Glomerular visceral epithelial cell (primary cell): ENCODE results near the gene XRRA1.
"Not testable (repeated sequence)": the region's sequence is repeated elsewhere in the genome, so short reads cannot be mapped to it uniquely, and the experiment has no call there.

ENCODE experiments used
- DNase-seq: peaks from one replicate; pipeline ENCODE4 v3.0.0-alpha.2; 2016; ENCODE audit errors: extremely low spot score

XRRA1 gene

DNA sequence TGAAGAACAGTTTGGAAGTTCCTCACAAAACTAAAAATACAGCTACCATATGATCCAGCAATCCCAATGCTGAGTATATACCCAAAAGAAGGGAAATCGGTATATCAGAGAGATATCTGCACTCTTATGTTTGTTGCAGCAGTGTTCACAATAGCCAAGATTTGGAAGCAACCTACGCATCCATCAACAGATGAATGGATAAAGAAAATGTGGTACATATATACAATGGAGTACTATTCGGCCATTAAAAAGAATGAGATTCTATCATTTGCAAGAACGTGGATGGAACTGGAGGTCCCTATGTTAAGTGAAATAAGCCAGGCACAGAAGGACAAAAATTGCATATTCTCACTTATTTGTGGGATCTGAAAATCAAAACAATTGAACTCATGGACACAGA is 46.5 kb downstream of the XRRA1 start:
- DNase-seq, result no peak

DNA sequence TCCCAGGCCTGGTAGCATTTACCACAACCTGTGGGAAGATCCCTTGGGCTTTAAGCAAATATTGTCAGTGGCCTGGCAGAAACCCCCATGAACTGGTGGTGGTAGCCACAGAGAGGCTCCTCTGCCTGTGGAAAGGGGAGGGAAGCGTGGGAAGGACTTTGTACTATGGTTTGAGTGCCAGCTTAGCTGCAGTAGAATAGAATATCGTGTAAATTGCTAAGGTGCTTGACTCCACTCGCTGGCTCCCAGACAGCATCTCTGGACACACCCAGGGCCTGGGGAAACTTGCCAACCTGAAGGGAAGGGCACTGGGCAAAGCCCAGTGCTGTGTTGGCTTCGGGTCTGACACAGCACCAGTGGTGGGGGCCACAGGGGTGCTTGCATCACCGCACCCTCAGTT is 52.6 kb downstream of the XRRA1 start:
- DNase-seq, result no peak

DNA sequence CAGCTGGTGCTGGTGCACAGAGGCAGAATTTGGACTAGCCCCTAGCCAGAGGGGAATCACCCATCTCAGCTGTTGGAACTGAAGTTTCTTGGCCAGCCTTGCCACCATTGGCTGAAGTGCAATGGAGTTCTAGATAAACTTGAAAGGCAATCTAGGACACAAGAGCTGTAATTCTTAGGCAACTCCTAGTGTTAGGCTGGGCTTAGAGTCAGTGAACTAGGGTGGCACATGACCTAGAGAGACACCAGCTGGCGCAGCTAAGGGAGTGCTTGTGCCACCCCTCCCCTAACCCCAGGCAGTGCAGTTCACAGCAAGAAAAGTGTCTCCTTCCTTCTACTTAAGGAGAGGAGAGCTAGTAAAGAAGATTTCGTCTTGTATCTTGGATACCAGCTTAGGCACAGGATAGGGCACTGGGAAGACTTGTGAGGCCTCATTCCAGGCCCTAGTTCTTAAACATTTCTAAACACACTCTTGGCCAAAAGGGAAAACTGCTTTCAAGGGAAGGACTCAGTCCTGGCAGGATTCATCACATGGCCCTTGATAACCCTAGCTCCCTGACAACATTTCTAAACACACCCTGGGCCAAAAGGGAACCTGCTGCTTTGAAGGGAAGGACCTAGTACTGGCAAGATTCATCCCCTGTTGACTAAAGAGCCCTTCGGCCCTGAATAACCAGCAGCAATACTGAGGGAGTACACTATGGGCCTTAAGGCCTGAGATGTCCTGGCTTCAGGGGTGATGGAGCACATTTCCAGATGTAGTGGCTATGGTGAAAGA is 53.4 kb downstream of the XRRA1 start:
- DNase-seq, result no peak

DNA sequence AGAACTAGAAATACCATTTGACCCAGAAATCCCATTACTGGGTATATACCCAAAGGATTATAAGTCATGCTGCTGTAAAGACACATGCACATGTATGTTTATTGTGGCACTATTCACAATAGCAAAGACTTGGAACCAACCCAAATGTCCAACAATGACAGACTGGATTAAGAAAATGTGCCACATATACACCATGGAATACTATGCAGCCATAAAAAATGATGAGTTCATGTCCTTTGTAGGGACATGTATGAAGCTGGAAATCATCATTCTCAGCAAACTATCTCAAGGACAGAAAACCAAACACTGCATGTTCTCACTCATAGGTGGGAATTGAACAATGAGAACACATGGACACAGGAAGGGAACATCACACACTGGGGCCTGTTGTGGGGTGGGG is 55.9 kb downstream of the XRRA1 start:
- not testable (repeated sequence) for DNase-seq

DNA sequence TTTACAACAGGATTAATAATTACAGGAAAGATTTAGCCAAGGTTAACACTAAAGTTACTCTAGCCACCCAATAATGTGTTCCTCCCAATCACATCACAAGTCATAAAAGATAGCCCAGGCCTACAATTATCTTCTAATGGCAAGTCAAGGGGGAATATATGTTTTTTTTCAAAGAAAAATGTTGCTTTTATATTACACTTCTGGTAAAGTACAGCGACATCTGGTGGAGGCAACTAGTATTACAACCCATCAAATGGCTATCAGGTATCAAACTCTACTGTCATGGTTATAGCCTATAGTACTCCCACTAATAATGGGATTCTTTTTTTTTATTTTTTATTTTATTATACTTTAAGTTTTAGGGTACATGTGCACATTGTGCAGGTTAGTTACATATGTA is 71.8 kb downstream of the XRRA1 start:
- DNase-seq, result no peak

DNA sequence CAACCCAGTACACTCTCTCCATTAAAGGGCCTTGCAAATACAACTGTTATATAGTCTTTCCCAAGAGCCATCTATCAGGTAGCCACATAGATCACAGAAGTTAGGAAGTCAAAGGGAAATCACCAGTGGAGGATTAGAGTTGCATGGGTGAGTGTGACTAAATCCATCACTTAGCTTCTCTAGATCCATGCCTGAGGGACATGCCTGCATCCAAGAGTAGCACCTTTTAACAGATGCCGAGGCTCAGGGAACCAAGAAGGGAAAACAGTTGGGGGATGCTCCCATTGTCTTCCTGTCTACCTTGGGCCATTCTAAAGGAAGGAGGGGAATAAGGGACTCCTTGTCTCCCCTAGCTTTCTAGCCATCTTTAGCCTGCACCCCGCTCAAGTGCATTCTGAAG is 77.9 kb downstream of the XRRA1 start:
- no peak for DNase-seq

DNA sequence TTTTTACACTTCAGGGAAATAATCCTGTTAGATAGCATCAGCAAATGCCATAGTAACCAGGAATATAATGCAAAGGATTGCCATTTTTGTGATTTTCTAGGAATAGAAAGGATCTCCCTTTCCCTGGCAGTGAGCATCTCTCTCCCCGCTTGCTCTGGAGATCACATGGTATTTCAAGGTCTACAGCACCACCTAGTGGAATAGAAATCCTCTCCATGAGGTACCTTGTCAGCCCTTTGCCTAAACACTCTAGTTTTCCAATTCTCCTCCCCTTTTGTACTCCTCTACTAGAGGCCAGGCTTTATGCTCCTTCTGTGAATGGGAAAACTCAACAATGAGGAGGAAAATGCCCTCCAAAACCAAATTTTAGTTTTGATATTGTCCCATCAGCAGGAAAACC is 78.4 kb downstream of the XRRA1 start:
- peak; percentile 45 for DNase-seq

DNA sequence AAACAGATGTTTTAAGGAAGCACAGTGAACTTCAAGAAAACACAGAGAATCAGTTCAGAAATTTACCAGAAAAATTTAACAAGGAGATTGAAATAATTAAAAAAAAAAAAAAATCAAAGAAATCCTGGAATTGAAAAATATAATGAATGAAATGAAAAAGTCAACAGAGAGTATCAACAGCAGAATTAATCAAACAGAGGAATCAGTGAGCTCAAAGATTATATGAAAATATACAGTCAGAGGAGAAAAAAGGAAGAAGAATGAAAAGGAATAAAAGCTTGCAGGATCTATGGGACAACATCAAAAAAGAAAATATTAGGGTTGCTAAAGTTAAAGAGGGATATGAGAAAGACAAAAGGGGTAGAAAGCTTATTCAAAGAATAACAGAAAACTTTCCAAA is 82.3 kb downstream of the XRRA1 start:
- DNase-seq, result no peak

DNA sequence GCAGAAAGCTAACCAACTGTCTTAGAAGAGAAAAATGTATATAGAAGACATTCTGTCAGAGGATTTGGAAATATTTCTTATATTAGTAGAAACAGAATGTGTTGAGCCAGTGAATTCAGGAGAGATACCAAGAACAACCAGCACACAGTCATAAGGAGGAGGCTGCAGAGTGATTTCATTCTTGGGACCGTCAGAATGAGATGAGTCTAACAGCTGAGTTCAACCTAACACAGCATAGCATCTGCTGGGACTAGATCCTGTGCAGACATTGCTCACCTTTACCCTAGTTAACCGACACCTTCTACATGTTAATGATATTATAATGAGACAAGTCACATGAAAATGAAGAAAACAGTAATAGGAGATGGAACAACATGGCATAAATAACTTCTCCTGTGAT is 85.5 kb downstream of the XRRA1 start:
- DNase-seq, result no peak

DNA sequence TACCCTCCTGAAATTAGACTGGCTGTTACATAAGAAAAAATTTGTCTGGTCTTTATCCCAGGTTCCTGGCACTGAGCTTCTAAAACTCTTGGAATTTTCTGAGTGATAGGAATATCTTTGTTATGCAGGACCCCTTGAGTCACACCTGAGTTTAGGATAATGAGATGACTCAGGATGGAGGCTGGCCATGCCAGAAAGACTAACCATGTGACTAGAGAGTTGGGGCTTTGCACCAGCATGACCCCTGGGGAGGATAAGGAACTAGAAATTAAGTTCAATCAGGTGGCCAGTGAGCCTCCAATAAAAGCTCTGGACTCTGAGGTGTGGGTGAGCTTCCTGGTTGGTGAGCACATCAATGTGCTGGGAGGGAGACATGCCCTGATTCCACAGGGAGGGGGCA is 88.1 kb downstream of the XRRA1 start:
- no peak for DNase-seq

DNA sequence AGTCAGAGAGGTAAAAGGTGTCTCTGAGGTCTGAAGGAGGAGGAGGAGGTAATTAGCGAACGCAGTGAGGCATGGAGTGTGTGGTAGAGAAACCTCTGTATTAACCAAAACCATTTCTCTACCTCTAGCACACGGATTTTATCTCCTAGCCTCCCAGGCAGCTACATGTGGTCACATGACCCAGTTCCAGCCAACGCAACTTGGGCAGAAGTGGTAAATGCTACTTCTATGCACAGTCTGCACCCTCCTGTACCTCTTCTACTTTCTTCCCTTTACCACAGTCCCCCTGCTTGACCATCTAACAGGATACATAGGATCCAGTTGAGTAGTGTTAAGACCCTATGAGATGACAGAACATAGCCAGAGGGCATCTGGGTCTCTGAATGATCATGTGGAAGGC is 95.7 kb downstream of the XRRA1 start:
- no peak for DNase-seq

DNA sequence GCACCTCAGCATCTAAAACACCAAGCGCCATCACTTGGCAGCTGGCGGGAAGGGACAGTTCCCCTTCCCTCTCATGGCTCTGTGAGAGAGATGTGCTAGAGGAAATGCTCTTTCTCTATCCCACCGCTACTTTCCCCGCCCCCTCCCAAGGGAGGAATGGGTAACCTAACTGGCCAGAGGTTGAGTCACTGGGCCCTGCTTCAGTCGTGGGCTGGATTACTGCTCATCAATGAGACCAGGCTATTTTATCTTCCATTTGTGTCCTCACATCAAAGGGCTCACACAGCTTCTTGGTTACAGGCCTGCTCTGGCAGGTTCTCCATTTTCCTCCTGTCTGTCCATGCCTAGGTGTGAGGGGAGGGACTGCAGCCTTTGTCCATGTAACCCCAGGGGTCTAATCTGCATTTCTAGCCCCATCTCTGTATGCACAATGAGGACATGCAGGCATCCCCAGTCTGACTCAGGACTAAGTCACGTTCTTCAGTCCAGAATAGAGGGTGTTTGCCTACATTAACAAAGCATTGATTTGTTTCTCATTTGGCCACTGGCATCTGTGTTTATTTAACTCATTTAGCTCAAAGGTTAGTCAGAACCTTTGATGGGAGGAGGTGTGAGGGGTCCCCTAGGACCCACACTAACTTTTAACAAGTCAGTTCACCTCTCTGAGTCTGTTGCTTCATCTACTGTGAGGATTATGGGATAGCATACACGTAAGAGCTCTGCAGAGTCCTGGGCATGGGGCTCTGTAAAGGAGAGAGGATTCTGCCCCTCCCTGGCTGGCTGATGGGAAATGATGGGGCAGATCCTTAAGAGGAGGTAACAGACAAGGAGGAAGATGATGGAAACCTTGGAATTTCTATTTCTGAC is 99.1 kb downstream of the XRRA1 start:
- peak; percentile 28 for DNase-seq

DNA sequence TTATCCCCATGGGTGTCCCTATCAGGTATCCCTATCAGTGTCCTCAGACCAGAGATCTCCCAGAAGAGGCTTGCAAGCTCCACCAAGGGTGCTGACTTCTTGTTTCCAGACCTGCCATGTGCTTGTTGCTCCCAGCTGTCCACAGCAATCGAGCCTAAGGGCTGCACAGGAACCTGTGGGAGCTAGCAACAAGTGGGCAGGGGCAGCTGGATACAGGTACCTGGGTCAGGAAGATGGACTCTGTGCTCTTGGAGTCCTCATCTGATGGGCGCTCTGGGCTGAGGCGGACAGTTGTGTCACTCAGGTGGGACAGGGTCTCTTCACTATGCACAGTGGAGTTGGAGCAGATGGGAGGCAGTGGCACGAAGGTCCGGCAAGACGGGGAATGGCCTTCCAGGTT is 101.0 kb downstream of the XRRA1 start:
- DNase-seq, result no peak

DNA sequence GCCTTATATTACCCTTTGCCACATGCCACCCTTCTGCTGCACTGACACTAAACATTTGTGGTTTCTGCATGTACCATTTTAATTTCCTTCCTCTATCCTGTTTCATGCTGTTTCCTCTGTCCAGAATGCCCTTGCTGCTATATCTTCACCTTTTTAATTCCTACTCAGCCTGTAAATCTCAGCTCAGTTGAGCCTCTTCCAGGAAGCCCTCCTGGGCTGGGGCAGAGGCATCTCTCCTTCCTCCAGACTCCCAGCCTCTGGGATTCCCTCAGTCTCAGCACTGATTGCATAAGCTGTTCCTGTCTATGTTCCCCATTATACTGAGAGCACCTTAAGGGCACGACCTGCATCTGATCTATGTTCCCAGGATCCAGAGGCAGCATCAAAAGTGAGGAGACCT is 101.5 kb downstream of the XRRA1 start:
- no peak for DNase-seq

DNA sequence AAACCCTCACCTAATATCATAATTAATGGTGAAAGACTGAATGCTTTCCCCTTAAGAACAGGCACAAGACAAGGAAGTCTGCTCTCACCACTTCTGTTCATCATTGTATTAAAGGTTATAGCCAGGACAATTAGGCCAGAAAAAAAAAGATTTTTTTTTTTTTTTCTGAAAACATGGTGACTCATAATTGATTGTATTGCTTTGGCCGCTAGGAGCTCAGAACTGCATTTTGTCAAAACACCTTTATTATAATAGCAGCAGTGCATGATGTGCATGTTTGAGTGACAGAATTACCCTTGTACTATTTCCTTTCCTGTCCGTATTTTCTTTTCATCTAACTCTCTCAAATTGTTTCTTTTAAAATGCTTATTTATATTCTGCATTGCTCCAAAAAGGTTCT is 102.1 kb downstream of the XRRA1 start:
- no peak for DNase-seq

DNA sequence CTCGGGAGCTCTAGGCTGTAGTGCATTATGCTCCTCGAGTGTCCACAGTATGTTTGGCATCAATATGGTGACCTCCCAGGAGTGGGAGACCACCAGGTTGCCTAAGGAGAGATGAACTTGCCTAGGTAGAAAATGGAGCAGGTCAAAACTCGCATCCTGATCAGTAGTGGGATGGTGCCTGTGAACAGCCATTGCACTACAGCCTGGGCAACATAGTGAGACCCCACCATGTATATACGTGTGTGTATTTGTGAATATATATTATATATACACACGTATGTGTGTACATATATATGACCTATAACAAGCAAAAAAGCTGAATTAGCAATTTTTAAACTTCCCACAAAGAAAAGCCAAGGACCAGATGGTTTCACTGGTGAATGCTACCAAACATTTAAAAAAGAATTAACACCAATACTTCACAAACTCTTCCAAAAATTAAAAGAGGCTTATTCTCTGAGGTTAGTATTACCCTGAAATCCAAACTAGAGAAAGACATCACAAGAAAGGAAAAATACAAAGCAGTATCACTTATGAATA is 102.8 kb downstream of the XRRA1 start:
- no peak for DNase-seq

DNA sequence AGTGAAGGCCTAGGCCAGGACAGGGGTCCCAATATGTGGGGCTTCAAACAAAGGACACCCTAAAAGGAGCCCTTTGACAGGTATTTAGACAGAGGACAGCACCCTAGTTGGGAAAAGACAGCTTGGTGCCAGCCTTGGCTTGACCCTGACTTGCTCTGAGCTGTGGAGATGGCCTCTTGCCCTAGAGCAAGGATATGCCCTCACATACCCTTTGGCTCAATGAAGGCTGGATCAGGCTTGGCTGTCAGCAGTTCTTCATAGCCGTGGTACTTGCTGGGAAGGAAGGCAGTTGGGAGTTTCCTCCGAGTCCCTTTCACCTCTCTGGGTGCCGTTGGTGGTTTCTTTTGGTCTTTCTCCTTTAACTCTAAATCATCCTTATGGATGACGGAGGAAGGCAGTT is 104.0 kb downstream of the XRRA1 start:
- no peak for DNase-seq

DNA sequence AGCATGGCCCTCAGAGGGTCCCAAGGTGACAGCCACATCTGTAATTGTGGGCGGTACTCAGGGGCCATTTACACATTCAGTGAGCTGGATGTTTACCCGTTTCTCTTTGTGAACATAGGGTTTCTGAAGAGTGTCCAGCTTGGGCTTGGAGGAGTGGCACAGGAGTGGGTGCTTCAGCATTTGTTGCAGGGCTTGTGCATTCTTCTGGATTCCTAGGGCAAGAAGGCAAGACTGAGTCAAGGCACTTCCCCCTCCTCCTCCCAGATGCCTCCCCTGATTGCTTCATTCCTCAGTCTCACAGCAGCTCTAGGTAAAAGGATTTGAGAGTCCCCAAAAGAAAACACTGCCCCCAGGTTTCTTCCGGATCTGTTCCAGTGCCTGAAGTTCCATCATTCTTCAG is 104.8 kb downstream of the XRRA1 start:
- no peak for DNase-seq

DNA sequence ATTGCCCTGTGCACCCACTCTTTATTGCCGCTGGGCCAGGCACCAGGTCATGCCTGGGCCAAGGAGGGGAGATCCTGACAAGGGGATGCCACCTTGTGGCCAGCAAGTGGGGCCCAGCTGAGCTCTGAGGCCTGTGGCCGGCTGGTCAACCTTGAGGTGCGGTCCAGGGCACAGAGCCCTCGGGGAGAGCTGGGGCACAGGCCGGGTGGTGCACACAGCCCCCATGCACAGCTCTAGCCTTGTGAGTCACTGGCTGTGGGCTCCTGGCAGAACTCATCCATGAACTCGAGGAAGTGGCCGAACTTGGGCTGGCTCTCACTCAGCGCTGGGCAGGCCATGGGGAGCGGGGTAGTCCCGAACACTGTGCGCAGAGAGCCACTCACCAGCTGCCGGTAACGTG is 105.9 kb downstream of the XRRA1 start:
- no peak for DNase-seq

DNA sequence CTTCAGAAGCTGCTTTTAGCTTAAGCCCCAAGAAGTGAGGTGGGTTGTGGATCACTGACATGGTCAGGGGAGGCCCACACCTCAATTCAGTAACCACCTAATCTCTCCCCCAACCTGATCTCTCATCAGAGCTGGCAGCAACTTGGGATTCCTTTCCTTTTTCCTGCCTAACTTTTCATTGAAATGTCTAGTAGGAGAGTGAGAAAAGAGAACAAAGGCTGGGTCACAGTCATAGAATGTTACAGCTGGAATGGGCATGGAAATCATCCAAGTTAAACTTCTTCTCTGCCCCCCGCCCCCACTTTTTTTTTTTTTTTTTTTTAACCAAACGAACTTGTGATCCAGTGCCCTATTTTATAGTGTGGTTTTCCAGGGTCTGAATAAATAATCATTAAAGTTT is 108.4 kb downstream of the XRRA1 start:
- DNase-seq, result no peak

DNA sequence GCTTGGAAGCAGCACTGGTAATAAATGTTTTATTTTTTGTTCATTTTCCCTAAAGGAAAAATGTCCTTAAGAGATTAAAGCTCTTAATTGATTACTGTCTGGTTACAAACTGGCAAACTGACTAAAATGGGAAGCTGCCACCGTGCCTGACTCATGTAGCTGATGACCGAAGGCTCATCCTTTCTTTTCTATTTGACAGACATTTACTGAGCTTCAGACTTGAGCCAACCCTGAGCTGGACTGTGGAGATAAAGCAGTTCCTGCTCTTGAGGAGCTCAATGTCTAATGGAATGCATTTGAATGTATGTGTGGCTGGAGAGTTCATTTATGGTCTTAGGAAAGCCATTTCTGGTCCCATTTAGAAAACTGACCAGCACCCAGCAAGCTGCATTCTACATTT is 108.9 kb downstream of the XRRA1 start:
- no peak for DNase-seq

DNA sequence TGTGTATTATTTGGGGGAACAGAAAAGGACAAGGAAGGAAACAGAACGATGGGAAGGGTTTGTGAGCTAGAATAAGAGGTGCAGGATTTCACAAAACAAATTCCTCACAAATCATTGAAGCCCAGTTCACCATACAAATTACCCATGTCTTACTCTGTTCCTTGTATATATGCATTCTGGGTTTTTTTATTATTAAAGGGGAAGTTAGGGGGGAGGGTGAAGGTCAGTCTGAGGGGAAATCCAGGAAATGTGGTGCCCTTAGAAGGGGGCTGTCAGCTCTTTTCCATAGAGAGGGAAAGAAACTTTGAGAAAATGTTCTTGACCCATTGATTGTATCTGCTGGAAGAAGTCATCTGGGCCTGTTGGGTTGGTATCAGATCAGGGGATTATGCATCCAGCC is 109.4 kb downstream of the XRRA1 start:
- no peak for DNase-seq

DNA sequence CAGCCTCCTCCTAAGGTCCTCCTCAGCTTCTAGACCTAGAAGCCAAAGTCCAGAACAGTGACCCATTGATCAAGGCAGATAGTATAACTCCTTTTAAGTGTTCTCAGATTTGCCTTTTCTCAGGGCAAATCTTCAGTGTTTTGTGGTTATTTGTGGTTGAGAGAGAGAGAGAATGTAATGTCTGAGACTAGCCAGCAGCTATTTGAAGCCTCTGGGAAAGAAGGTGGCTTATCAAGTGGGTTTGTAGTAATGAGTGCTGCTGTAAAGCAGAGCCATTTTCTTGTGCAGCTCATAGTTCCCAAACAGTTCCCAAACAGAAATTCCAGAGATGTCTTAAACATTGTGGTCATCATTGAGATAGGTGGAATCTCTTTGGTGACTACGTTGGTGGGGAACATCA is 110.7 kb downstream of the XRRA1 start:
- DNase-seq, result no peak
